ENCODE data around the gene SPG11. TPM values are rescaled to one million over a fixed set of nuclear protein-coding genes. Genes with fewer than 3 reads are reported as not detected.

The SPG11 gene
- total and polyA plus RNA-seq, 9 of the 15 experiments (the other 6 are each of a cell fraction or from before 2014, with no cell fraction given) = 23.3 to 71.2 (median 45.6) TPM

- TF ChIP-seq ZNF318 (IDR thresholded peaks at IDR 0.05; ENCODE audit: borderline replicate concordance in 1 of 2, low read depth in 1 of 2) (no peak), CHCHD3 (CRISPR knock-in tag; IDR thresholded peaks at IDR 0.05) (no peak), BCL6 (CRISPR knock-in tag; IDR thresholded peaks at IDR 0.05) (no peak), FOXA1 (IDR thresholded peaks at IDR 0.05; ENCODE audit: borderline replicate concordance) (no peak), JUND (IDR thresholded peaks at IDR 0.05; ENCODE audit: borderline replicate concordance, low read depth, low read length) (peak; percentile 93), JUND (tag; IDR thresholded peaks at IDR 0.05; ENCODE audit: borderline replicate concordance, low read depth, low read length) (peak; percentile 67; the same call in 1 of the 3 replicates), ADNP (tag; IDR thresholded peaks at IDR 0.05) (no peak), SMAD4 (CRISPR knock-in tag; conservative IDR thresholded peaks at IDR 0.05) (peak; percentile 32), CBX3 (IDR thresholded peaks at IDR 0.05; ENCODE audit: borderline replicate concordance in 1 of 2, low read length in 2 of 2) (no peak), ZNF830 (CRISPR knock-in tag; IDR thresholded peaks at IDR 0.05) (no peak), ZNF707 (CRISPR knock-in tag; conservative IDR thresholded peaks at IDR 0.05) (no peak), ZBTB8A (IDR thresholded peaks at IDR 0.05; ENCODE audit: partially characterized antibody) (no peak), KLF10 (CRISPR knock-in tag; IDR thresholded peaks at IDR 0.05) (no peak), TAF15 (IDR thresholded peaks at IDR 0.05; ENCODE audit: low read depth, low read length) (no peak), MTF1 (CRISPR knock-in tag; IDR thresholded peaks at IDR 0.05; ENCODE audit: borderline replicate concordance) (no peak), ZNF175 (CRISPR knock-in tag; IDR thresholded peaks at IDR 0.05; ENCODE audit: low read depth) (0 out of 2 replicates have a peak, but pooled peaks have one; percentile 27), HEY1 (CRISPR knock-in tag; IDR thresholded peaks at IDR 0.05; ENCODE audit: borderline replicate concordance) (no peak), ZNF124 (CRISPR knock-in tag; IDR thresholded peaks at IDR 0.05) (no peak), CXXC5 (CRISPR knock-in tag; IDR thresholded peaks at IDR 0.05) (peak; percentile 45), EGR1 (conservative IDR thresholded peaks at IDR 0.05) (peak; percentile 77), MAFG (tag; conservative IDR thresholded peaks at IDR 0.05) (no peak)
Observed at GRCh38 chr15:44536962-44537734, 126.3 kb downstream of the SPG11 start, which contains the start of gene EIF3J (continued).

Data from K562 (cell line).